Mesenchymal stem cell (in vitro differentiated cells and primary cell): ENCODE data around the gene CEP104.

Source experiments
- DNase-seq: peaks from one replicate; pipeline ENCODE4 v3.0.0-alpha.2; 2013
- H2AFZ ChIP-seq: one replicate; pipeline ENCODE4 v1.6.1; 2013; ENCODE audit warnings: low read depth, mild to moderate bottlenecking, control low read depth, inconsistent platforms, low read length, moderate library complexity
- H2AK5ac ChIP-seq: 2 replicates; pipeline ENCODE4 v1.6.1; 2013; ENCODE audit warnings: low read length, moderate library complexity, mild to moderate bottlenecking, inconsistent platforms; ENCODE audit not compliant: severe bottlenecking
- H2BK120ac ChIP-seq: one replicate; pipeline ENCODE4 v1.6.1; 2013; ENCODE audit warnings: low read depth, mild to moderate bottlenecking, inconsistent platforms, low read length, moderate library complexity
- H2BK12ac ChIP-seq, 2 experiments: one replicate each; pipeline ENCODE4 v1.6.1; 2013; ENCODE audit warnings: inconsistent platforms in 2 of 2, low read length in 2 of 2, mild to moderate bottlenecking in 2 of 2, moderate library complexity in 2 of 2, control low read depth in 1 of 2
- H2BK15ac ChIP-seq: one replicate; pipeline ENCODE4 v1.6.1; 2013; ENCODE audit warnings: mild to moderate bottlenecking, low read depth, inconsistent platforms; ENCODE audit not compliant: poor library complexity, severe bottlenecking
- H2BK5ac ChIP-seq: 2 replicates; pipeline ENCODE4 v1.6.1; 2013; ENCODE audit warnings: low read depth, mild to moderate bottlenecking, low read length, control low read depth, inconsistent platforms; ENCODE audit not compliant: poor library complexity, severe bottlenecking
- H3K14ac ChIP-seq, 2 experiments: one replicate each; pipeline ENCODE4 v1.6.1; 2013; ENCODE audit warnings: inconsistent platforms in 2 of 2, low read length in 2 of 2, control low read depth in 1 of 2, mild to moderate bottlenecking in 1 of 2, moderate library complexity in 1 of 2
- H3K18ac ChIP-seq, 2 experiments: one replicate each; pipeline ENCODE4 v1.6.1; 2013; ENCODE audit warnings: inconsistent platforms in 2 of 2, low read length in 2 of 2, control low read depth in 1 of 2, low read depth in 1 of 2, mild to moderate bottlenecking in 1 of 2
- H3K23ac ChIP-seq, 2 experiments: one replicate each; pipeline ENCODE4 v1.6.1; 2013; ENCODE audit warnings: inconsistent platforms in 2 of 2, low read length in 2 of 2, mild to moderate bottlenecking in 2 of 2, moderate library complexity in 2 of 2, control low read depth in 1 of 2
- H3K27ac ChIP-seq: 2 replicates; pipeline ENCODE4 v1.5.1; 2013; ENCODE audit warnings: mild to moderate bottlenecking, moderate library complexity, low read length, control low read depth, inconsistent platforms; ENCODE audit not compliant: poor library complexity, severe bottlenecking
- H3K27me3 ChIP-seq, 2 experiments: 2 replicates each; pipeline versions ENCODE4 v1.6.1 to v1.7.0; 2013; ENCODE audit warnings: low read length in 2 of 2, mild to moderate bottlenecking in 2 of 2, moderate library complexity in 2 of 2, control low read depth in 1 of 2, inconsistent platforms in 1 of 2; ENCODE audit not compliant: control insufficient read depth in 1 of 2, insufficient read depth in 1 of 2
- H3K36me3 ChIP-seq, 2 experiments: 2 replicates each; pipeline versions ENCODE4 v1.6.1 to v1.7.0; 2013; ENCODE audit warnings: low read length in 2 of 2, control low read depth in 1 of 2, inconsistent platforms in 1 of 2, low read depth in 1 of 2, mild to moderate bottlenecking in 1 of 2; ENCODE audit not compliant: insufficient read depth in 2 of 2, control insufficient read depth in 1 of 2
- H3K4ac ChIP-seq, 2 experiments: one replicate each; pipeline ENCODE4 v1.6.1; 2013; ENCODE audit warnings: inconsistent platforms in 2 of 2, low read length in 2 of 2, mild to moderate bottlenecking in 2 of 2, moderate library complexity in 2 of 2, control low read depth in 1 of 2, low read depth in 1 of 2
- H3K4me1 ChIP-seq: 2 replicates; pipeline ENCODE4 v1.6.1; 2013; ENCODE audit warnings: low read depth, low read length, control low read depth; ENCODE audit not compliant: control insufficient read depth, insufficient read depth
- H3K4me2 ChIP-seq: 2 replicates; pipeline ENCODE4 v1.6.1; 2013; ENCODE audit warnings: low read length, mild to moderate bottlenecking, inconsistent platforms; ENCODE audit not compliant: poor library complexity, severe bottlenecking
- H3K4me3 ChIP-seq, 2 experiments: 2 replicates each; pipeline versions ENCODE4 v1.5.1 to v1.7.0; 2013; ENCODE audit warnings: low read length in 2 of 2, mild to moderate bottlenecking in 2 of 2, control low read depth in 1 of 2, low read depth in 1 of 2; ENCODE audit not compliant: insufficient read depth in 1 of 2
- H3K79me1 ChIP-seq: replicated peaks from 2 replicates; pipeline ENCODE4 v1.6.1; 2013; ENCODE audit warnings: mild to moderate bottlenecking, control low read depth, low read length, inconsistent platforms; ENCODE audit not compliant: poor library complexity, severe bottlenecking
- H3K9ac ChIP-seq: 2 replicates; pipeline ENCODE4 v1.7.0; 2013; ENCODE audit warnings: mild to moderate bottlenecking, low read length, moderate library complexity
- H3K9me3 ChIP-seq: 2 replicates; pipeline ENCODE4 v1.7.0; 2013; ENCODE audit warnings: mild to moderate bottlenecking, low read length; ENCODE audit not compliant: control insufficient read depth
- H4K8ac ChIP-seq: one replicate; pipeline ENCODE4 v1.6.1; 2013; ENCODE audit warnings: inconsistent platforms, mild to moderate bottlenecking, low read length, moderate library complexity
- H4K91ac ChIP-seq: one replicate; pipeline ENCODE4 v1.6.1; 2013; ENCODE audit warnings: mild to moderate bottlenecking, low read length, inconsistent platforms
- WGBS: methylation state at CpG from one replicate; pipeline ENCODE4 v1.1.7; 2013; ENCODE audit warnings: mixed read lengths; 5-methylcytosine and 5-hydroxymethylcytosine counted together

CEP104 gene

DNA sequence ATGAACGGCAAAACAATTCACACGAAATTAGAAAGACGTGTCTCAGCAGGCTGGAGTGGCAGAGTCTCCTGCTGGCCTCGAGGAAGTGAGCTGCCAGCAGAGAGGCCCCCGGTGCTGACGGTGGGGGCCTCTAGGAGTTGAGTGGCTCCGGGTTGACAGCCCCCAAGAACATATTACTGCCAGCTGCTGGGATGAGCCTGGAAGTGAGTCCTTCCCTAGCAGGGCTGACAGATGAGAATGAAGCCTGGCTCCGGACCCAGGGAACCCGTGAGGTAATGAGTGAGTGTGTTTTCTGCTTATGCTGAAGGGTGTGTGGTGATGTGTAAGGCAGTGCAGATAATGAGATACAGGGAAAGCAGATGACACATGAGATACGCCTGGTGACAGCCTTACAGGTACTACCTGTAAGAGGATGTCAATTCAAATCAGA, 37.2 kb downstream of the CEP104 start:
- no peak overlapping the region for H2BK5ac ChIP-seq
- H2BK12ac ChIP-seq: no peak overlapping the region
- 88% methylated on average over 10 of the region's 10 CpGs for WGBS
- no peak overlapping the region for H3K4ac ChIP-seq
- DNase-seq: no peak
- H2BK15ac ChIP-seq: no peak overlapping the region
- no peak overlapping the region for H3K18ac ChIP-seq
- no peak overlapping the region for H2AK5ac ChIP-seq
- no peak overlapping the region for H4K91ac ChIP-seq
- no peak overlapping the region for H2BK120ac ChIP-seq
- H3K27me3 ChIP-seq: no peaks in the 10 kb centered on the region
- peaks cover 74 to 84% of the 10 kb centered on the region in 2 experiments for H3K36me3 ChIP-seq
- no peak overlapping the region for H3K23ac ChIP-seq
- no peak overlapping the region for H4K8ac ChIP-seq
- no peaks in the 10 kb centered on the region for H3K9me3 ChIP-seq
- no peak overlapping the region for H3K4me2 ChIP-seq
- no peak overlapping the region for H3K9ac ChIP-seq
- no peak overlapping the region for H3K27ac ChIP-seq
- H3K79me1 ChIP-seq: peaks cover 1% of the 10 kb centered on the region
- H3K4me1 ChIP-seq: peaks cover 13% of the 10 kb centered on the region
- H2AFZ ChIP-seq: no peak overlapping the region
- no peak overlapping the region for H3K14ac ChIP-seq
- no peak overlapping the region for H3K4me3 ChIP-seq

DNA sequence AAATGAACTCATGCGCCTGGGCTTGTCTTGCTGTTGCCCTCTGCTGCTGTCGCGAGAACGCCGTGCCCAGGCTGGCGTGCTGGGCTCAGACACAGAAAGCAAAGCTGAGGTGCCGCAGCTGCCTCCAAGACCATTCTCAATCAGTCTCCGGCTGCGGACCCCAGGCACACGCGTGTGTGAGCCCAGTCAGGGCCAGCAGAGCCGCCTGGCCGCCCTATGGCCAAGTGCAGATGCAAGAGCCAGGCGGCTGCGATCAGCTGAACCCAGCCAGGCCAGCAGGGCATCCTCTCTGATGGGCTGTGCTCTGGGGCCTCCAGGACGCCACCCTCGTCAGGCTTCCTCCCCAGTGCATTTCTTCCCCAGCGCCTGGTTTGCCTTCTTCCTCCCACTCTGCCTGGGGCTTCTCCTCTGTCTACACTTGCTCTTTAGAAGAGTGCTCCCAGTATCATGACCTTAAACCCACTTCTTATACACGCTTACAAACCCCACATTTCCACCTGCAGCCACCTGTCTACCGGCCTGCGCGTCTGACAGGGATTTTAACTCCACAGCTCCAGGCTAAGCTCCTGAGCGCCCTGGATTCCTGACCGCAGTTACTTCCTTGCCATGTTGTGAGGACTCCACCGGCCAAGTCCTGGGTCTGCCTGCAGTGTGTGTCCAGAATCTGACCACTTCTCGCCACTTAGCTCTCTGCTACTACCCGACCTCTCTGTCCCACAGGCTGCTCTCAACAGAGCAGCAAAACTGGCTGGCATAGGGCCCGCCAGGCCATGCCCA, 39.0 kb downstream of the CEP104 start:
- H3K79me1 ChIP-seq: peaks cover 1% of the 10 kb centered on the region
- peaks cover 13% of the 10 kb centered on the region for H3K4me1 ChIP-seq
- no peak overlapping the region for H2AFZ ChIP-seq
- H4K8ac ChIP-seq: no peak overlapping the region
- H2BK5ac ChIP-seq: no peak overlapping the region
- H3K23ac ChIP-seq: no peak overlapping the region
- H3K9me3 ChIP-seq: no peaks in the 10 kb centered on the region
- no peak overlapping the region for H2BK120ac ChIP-seq
- no peak overlapping the region for H2BK12ac ChIP-seq
- no peak overlapping the region for H2AK5ac ChIP-seq
- no peaks in the 10 kb centered on the region for H3K27me3 ChIP-seq
- no peak overlapping the region for H2BK15ac ChIP-seq
- H4K91ac ChIP-seq: no peak overlapping the region
- DNase-seq: no peak
- H3K14ac ChIP-seq: no peak overlapping the region
- no peak overlapping the region for H3K9ac ChIP-seq
- no peak overlapping the region for H3K27ac ChIP-seq
- no peak overlapping the region for H3K4me2 ChIP-seq
- no peak overlapping the region for H3K4ac ChIP-seq
- WGBS: 95% methylated on average over 27 of the region's 28 CpGs
- H3K36me3 ChIP-seq: peaks cover 72 to 79% of the 10 kb centered on the region in 2 experiments
- H3K4me3 ChIP-seq: no peak overlapping the region
- no peak overlapping the region for H3K18ac ChIP-seq

GRCh38 chr1:3817138-3817740, 39.8 kb downstream of the CEP104 start:
- H2AFZ ChIP-seq: no peak overlapping the region

GRCh38 chr1:3816331-3817137, 40.5 kb downstream of the CEP104 start:
- no peak overlapping the region for H2AK5ac ChIP-seq
- no peaks in the 10 kb centered on the region for H3K27me3 ChIP-seq
- no peak overlapping the region for H3K9ac ChIP-seq
- H2BK120ac ChIP-seq: no peak overlapping the region
- H3K4me3 ChIP-seq: no peak overlapping the region
- no peak overlapping the region for H4K8ac ChIP-seq
- no peak overlapping the region for H3K18ac ChIP-seq
- no peak overlapping the region for H4K91ac ChIP-seq
- H3K4me2 ChIP-seq: no peak overlapping the region
- H3K4ac ChIP-seq: no peak overlapping the region
- WGBS: 96% methylated on average over 29 of the region's 38 CpGs
- H3K23ac ChIP-seq: no peak overlapping the region
- peaks cover 1% of the 10 kb centered on the region for H3K79me1 ChIP-seq
- H2AFZ ChIP-seq: no peak overlapping the region
- no peak for DNase-seq
- no peak overlapping the region for H2BK12ac ChIP-seq
- H2BK5ac ChIP-seq: no peak overlapping the region
- H2BK15ac ChIP-seq: no peak overlapping the region
- peaks cover 11% of the 10 kb centered on the region for H3K4me1 ChIP-seq
- no peak overlapping the region for H3K14ac ChIP-seq
- no peaks in the 10 kb centered on the region for H3K9me3 ChIP-seq
- H3K36me3 ChIP-seq: peaks cover 58 to 64% of the 10 kb centered on the region in 2 experiments
- no peak overlapping the region for H3K27ac ChIP-seq

More at GRCh38 chr1:3817138-3817740, 39.8 kb downstream of the CEP104 start:
- Histone ChIP-seq H3K4ac (no peak overlapping the region), H3K14ac (no peak overlapping the region), H3K4me1 (peaks cover 13% of the 10 kb centered on the region), H4K91ac (no peak overlapping the region), H2BK15ac (no peak overlapping the region), H3K23ac (no peak overlapping the region), H2BK5ac (no peak overlapping the region), H4K8ac (no peak overlapping the region), H3K27ac (no peak overlapping the region), H2AK5ac (no peak overlapping the region), H3K9me3 (no peaks in the 10 kb centered on the region), H3K27me3 (no peaks in the 10 kb centered on the region), H3K79me1 (peaks cover 1% of the 10 kb centered on the region), H3K4me3 (no peak overlapping the region), H3K4me2 (no peak overlapping the region), H2BK12ac (no peak overlapping the region), H3K9ac (no peak overlapping the region), H3K36me3 (peaks cover 65 to 71% of the 10 kb centered on the region in 2 experiments), H2BK120ac (no peak overlapping the region), H3K18ac (no peak overlapping the region)
- DNase-seq: no peak
- WGBS: 96% methylated on average over 17 of the region's 17 CpGs
